ENCODE measurements around the gene UBL7. TPM values are rescaled to one million over a fixed set of nuclear protein-coding genes. Genes with fewer than 3 reads are reported as not detected.
"Not testable (repeated sequence)": the region's sequence is repeated elsewhere in the genome, so short reads cannot be mapped to it uniquely, and the experiment has no call there.

UBL7 gene
- total RNA-seq, 4 donors from 2014 or later, result 47.9 to 60.0 (median 52.0) TPM

GRCh38 chr15:74490339-74490689 is 29.4 kb upstream of the UBL7 start:
- no peak for TF ChIP-seq POLR2AphosphoS5 (IDR thresholded peaks at IDR 0.05)
- no peak for TF ChIP-seq CTCF (IDR thresholded peaks at IDR 0.05)
- no peak for TF ChIP-seq POLR2A (IDR thresholded peaks at IDR 0.05)
- no peak for TF ChIP-seq EP300 (IDR thresholded peaks at IDR 0.05)
- 86 to 92% methylated on average over 1 of the region's 1 CpG for WGBS, 2 donors (ENCODE audit: low coverage in 1 of 2)
- Histone ChIP-seq H3K27me3 (no peaks in the 10 kb centered on the region), H3K4me3 (no peak overlapping the region), H3K36me3 (no peaks in the 10 kb centered on the region), H3K9me3 (no peaks in the 10 kb centered on the region), H3K4me1 (no peaks in the 10 kb centered on the region), H3K27ac (no peak overlapping the region)
- ATAC-seq, result no peak

DNA sequence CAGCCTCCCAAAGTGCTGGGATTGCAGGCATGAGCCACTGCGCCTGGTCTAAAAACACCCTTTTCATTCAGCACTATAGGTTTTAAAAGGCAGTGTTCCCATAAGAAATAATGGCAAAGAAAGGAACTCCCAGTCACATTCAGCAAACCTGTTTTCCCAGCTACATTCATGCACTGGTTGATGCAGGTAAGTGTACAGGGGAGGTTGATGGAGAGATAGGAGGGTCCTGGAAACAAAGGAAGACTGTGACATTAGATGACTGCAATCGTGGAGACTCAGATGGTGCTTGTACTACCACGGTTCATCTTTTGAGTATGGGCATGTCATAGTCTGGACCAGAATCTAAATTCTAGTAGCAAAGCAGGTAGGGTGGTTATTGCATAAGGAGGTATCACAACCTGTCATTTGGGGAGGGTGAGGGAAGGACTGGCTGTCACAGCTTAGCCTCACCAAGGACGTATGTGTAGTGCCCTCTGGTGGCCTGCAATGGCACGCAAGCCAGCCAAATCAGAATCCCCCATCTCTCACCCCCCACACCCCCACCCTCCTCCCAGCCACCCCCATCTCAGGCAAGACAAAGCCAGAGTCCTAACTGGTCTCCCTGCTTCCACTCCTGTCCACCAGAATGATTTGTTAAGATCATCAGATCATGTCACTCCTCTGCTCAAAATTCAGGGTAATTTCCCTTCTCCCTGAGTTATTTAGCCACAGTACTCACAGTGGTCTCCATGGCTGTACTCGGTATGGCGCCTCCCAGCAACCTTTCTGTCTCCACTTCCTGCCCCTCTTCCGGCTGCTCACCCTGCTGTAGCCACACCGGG is 28.8 kb upstream of the UBL7 start:
- ATAC-seq, result no peak
- peak in 2 of 4 experiments; percentile 23 to 69 for TF ChIP-seq CTCF (IDR thresholded peaks at IDR 0.05)
- no peak for TF ChIP-seq POLR2AphosphoS5 (IDR thresholded peaks at IDR 0.05)
- 18 to 37% methylated on average over 6 to 8 of the region's 9 CpGs for WGBS, 2 donors (ENCODE audit: low coverage in 1 of 2)

DNA sequence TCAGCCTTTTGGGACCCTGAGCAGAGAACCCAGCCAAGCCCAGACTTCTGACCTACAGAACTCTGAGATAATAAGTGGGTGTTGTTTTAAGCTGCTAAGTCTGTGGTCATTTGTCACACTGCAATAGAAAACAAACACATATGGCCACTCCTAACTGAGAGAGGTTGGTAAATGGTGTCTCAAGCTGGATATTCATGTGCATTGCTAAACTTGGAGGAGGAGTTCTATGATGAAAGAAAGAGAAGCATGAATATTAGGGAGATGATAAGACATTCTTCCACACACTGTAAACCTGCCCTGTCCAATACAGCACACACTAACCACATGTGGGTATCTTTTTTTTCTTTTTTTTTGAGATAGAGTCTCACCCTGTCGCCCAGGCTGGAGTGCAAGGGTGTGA is 27.8 kb upstream of the UBL7 start:
- ATAC-seq, result no peak
- WGBS, 2 donors (ENCODE audit: low coverage in 1 of 2), result 100% methylated on average over 1 of the region's 1 CpG
- Histone ChIP-seq H3K4me3 (no peak overlapping the region), H3K36me3 (no peaks in the 10 kb centered on the region), H3K27me3 (no peaks in the 10 kb centered on the region), H3K27ac (no peak overlapping the region), H3K4me1 (no peaks in the 10 kb centered on the region), H3K9me3 (no peaks in the 10 kb centered on the region)
- TF ChIP-seq EP300 (IDR thresholded peaks at IDR 0.05) (no peak), POLR2AphosphoS5 (IDR thresholded peaks at IDR 0.05) (no peak), POLR2A (IDR thresholded peaks at IDR 0.05) (no peak), CTCF (IDR thresholded peaks at IDR 0.05) (no peak)

More for the DNA sequence above, 28.8 kb upstream of the UBL7 start:
- Histone ChIP-seq H3K27me3 (no peaks in the 10 kb centered on the region), H3K4me3 (no peak overlapping the region), H3K36me3 (no peaks in the 10 kb centered on the region), H3K4me1 (no peaks in the 10 kb centered on the region), H3K27ac (no peak overlapping the region), H3K9me3 (no peaks in the 10 kb centered on the region)

DNA sequence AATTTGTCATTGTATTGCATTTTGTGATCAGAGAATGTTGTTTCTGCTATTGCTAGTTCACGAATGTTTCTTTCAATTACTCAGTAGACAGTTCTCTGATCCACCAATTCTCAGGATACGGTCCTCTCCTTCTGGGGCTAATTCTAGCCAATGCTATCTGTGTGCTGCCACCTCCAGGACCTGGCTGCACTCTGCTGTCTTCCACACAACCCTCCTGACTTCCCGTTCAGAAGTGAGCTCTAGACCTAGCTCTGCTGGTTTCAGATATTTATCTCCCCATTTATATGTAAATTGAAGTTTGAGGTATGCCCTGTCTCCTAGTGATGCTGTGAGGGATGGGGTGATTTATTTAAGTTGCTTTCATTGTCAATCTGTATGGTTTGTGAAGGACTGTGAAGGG is 21.7 kb upstream of the UBL7 start:
- no peaks in the 10 kb centered on the region for H3K9me3 ChIP-seq
- TF ChIP-seq POLR2AphosphoS5 (IDR thresholded peaks at IDR 0.05) (no peak), CTCF (IDR thresholded peaks at IDR 0.05) (no peak), EP300 (IDR thresholded peaks at IDR 0.05) (no peak), POLR2A (IDR thresholded peaks at IDR 0.05) (no peak)
- no peak overlapping the region for H3K27ac ChIP-seq
- H3K4me1 ChIP-seq, result no peaks in the 10 kb centered on the region
- H3K4me3 ChIP-seq, result no peak overlapping the region
- 54 to 80% methylated on average over 3 of the region's 3 CpGs for WGBS, 2 donors (ENCODE audit: low coverage in 1 of 2)
- no peaks in the 10 kb centered on the region for H3K27me3 ChIP-seq
- peaks cover 0 to 22% of the 10 kb centered on the region in 2 donors for H3K36me3 ChIP-seq
- ATAC-seq, result no peak

DNA sequence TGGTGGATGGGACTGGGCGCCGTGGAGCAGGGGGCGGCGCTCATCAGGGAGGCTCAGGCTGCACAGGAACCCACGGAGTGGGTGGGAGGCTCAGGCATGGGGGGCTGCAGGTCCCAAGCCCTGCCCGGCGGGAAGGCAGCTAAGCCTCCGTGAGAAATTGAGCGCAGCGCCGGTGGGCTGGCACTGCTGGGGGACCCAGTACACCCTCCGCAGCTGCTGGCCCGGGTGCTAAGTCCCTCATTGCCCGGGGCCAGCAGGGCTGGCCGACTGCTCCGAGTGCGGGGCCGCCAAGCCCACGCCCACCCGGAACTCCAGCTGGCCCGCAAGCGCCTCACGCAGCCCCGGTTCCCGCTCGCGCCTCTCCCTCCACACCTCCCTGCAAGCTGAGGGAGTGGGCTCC is 19.4 kb upstream of the UBL7 start:
- WGBS, 2 donors (ENCODE audit: low coverage in 1 of 2), result no CpG with 5 or more reads among the region's 27 CpGs

DNA sequence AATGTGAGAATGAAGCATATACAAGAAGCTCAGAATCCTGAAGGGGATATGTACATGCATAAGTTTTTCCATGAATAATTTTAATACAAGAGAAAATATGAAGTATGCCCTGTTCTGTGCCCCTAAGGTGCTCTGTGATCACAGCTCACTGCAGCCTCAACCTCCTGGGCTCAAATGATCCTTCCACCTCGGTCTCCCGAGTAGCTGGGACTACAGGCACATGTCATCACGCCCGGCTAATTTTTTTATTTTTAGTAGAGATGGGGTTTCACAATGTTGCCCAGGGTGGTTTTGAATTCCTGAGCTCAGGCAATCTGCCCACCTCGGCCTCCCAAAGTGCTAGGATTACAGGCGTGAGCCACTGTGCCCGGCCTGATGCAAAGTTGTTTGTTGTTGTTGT is 10.7 kb upstream of the UBL7 start:
- peaks cover 0 to 28% of the 10 kb centered on the region in 2 donors for H3K36me3 ChIP-seq
- H3K4me1 ChIP-seq, H3K4me3 ChIP-seq, ATAC-seq, H3K9me3 ChIP-seq, H3K27ac ChIP-seq, H3K27me3 ChIP-seq: not testable (repeated sequence)
- WGBS, 2 donors (ENCODE audit: low coverage in 1 of 2), result 84 to 98% methylated on average over 4 to 7 of the region's 7 CpGs

More for the DNA sequence above, 19.4 kb upstream of the UBL7 start:
- not testable (repeated sequence) for H3K4me3 ChIP-seq, H3K27me3 ChIP-seq, ATAC-seq, H3K9me3 ChIP-seq, H3K4me1 ChIP-seq, H3K27ac ChIP-seq
- H3K36me3 ChIP-seq, result peaks cover 0 to 22% of the 10 kb centered on the region in 2 donors

Data from gastroesophageal sphincter (tissue), 4 donors.